Measurements from ENCODE around the gene HMG20B.

Gene HMG20B

DNA sequence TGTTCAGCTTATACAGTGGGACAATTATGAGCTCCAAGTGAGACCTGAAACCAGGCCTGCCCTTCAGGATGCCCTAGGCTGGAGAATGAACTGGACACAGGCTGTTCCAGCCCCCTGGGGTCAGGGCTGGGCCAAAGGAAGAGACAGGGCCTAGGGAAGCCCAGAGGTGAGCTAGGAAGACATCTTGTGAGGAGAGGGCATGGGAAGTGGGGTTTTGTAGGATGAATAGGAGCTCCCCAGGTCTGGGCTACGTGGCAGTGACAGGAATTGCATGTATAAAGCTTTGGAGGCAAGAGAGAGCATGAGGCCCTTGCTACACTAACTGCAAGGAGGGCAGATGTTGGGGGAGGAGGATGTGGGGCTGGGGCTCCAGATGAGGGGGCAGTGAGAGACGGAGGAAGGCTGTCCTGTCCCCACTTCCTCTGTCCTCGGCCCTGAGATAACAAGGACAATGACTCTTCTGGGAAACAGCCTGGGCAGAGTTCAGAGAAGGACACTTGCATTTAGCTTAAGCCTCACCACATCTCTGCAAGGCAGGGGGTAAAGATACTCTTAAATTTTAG lies 35.4 kb downstream of the HMG20B start:
- no peak overlapping the region for H3K27ac ChIP-seq (replicated peaks)
- peak in 1 of 2 experiments; percentile 15 for DNase-seq (ENCODE audit: low read depth in 1 of 2, low spot score in 1 of 2)
- H3K27me3 ChIP-seq (ENCODE audit: insufficient read depth, poor library complexity, severe bottlenecking), result peaks cover 11% of the 10 kb centered on the region
- TF ChIP-seq, protein P1, sequence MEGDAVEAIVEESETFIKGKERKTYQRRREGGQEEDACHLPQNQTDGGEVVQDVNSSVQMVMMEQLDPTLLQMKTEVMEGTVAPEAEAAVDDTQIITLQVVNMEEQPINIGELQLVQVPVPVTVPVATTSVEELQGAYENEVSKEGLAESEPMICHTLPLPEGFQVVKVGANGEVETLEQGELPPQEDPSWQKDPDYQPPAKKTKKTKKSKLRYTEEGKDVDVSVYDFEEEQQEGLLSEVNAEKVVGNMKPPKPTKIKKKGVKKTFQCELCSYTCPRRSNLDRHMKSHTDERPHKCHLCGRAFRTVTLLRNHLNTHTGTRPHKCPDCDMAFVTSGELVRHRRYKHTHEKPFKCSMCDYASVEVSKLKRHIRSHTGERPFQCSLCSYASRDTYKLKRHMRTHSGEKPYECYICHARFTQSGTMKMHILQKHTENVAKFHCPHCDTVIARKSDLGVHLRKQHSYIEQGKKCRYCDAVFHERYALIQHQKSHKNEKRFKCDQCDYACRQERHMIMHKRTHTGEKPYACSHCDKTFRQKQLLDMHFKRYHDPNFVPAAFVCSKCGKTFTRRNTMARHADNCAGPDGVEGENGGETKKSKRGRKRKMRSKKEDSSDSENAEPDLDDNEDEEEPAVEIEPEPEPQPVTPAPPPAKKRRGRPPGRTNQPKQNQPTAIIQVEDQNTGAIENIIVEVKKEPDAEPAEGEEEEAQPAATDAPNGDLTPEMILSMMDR (IDR thresholded peaks at IDR 0.05; ENCODE audit: insufficient read depth, low read length), result no peak
- 0 out of 2 replicates have a peak, but pooled peaks have one; percentile 1 for TF ChIP-seq SPI1 (IDR thresholded peaks at IDR 0.05; ENCODE audit: borderline replicate concordance, low read depth)
- no peak overlapping the region for H3K4me3 ChIP-seq (replicated peaks; ENCODE audit: insufficient read depth, low read length)

DNA sequence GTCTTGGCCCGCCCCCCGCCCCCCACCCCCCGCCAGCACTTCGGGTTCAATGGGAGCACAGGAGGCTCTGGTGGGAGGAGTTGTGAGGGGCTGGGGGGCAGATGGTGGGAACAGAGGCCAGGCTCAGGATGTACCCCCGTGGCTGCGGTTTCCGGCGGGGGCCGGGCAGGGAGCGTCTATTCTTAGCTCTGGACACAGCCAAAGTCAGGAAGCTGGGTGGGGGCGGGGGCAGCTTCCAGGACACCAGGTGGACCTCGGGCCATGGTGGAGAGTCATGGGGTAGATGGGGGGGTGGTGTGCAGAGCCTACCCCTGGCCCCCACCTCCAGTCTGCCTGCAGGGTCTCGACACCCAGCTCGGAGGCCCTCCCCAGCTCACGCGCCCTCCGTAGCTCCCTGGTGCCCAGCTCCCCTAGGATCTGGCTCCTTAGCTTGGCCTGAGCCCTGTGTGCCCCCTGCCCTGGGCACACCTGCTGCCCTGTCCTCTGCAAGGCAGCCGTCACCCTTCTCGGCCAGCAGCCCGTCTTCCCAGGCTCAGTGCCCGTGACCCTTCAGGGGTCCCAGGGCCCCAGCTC lies 36.1 kb downstream of the HMG20B start:
- no peak for TF ChIP-seq GABPA (IDR thresholded peaks at IDR 0.05; ENCODE audit: low read depth)
- TF ChIP-seq, protein P2, sequence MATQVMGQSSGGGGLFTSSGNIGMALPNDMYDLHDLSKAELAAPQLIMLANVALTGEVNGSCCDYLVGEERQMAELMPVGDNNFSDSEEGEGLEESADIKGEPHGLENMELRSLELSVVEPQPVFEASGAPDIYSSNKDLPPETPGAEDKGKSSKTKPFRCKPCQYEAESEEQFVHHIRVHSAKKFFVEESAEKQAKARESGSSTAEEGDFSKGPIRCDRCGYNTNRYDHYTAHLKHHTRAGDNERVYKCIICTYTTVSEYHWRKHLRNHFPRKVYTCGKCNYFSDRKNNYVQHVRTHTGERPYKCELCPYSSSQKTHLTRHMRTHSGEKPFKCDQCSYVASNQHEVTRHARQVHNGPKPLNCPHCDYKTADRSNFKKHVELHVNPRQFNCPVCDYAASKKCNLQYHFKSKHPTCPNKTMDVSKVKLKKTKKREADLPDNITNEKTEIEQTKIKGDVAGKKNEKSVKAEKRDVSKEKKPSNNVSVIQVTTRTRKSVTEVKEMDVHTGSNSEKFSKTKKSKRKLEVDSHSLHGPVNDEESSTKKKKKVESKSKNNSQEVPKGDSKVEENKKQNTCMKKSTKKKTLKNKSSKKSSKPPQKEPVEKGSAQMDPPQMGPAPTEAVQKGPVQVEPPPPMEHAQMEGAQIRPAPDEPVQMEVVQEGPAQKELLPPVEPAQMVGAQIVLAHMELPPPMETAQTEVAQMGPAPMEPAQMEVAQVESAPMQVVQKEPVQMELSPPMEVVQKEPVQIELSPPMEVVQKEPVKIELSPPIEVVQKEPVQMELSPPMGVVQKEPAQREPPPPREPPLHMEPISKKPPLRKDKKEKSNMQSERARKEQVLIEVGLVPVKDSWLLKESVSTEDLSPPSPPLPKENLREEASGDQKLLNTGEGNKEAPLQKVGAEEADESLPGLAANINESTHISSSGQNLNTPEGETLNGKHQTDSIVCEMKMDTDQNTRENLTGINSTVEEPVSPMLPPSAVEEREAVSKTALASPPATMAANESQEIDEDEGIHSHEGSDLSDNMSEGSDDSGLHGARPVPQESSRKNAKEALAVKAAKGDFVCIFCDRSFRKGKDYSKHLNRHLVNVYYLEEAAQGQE (IDR thresholded peaks at IDR 0.05; ENCODE audit: insufficient replicate concordance, low read depth), result no peak
- TF ChIP-seq, protein P1 (IDR thresholded peaks at IDR 0.05; ENCODE audit: insufficient read depth, low read length), result no peak
- no peak for TF ChIP-seq POLR2AphosphoS5 (IDR thresholded peaks at IDR 0.05; ENCODE audit: low read depth)
- H3K4me3 ChIP-seq (replicated peaks; ENCODE audit: insufficient read depth, low read length), result no peak overlapping the region
- no peak for DNase-seq (ENCODE audit: low read depth in 1 of 2, low spot score in 1 of 2)
- H3K27me3 ChIP-seq (ENCODE audit: insufficient read depth, poor library complexity, severe bottlenecking), result peaks cover 11% of the 10 kb centered on the region
- H3K27ac ChIP-seq (replicated peaks), result no peak overlapping the region

DNA sequence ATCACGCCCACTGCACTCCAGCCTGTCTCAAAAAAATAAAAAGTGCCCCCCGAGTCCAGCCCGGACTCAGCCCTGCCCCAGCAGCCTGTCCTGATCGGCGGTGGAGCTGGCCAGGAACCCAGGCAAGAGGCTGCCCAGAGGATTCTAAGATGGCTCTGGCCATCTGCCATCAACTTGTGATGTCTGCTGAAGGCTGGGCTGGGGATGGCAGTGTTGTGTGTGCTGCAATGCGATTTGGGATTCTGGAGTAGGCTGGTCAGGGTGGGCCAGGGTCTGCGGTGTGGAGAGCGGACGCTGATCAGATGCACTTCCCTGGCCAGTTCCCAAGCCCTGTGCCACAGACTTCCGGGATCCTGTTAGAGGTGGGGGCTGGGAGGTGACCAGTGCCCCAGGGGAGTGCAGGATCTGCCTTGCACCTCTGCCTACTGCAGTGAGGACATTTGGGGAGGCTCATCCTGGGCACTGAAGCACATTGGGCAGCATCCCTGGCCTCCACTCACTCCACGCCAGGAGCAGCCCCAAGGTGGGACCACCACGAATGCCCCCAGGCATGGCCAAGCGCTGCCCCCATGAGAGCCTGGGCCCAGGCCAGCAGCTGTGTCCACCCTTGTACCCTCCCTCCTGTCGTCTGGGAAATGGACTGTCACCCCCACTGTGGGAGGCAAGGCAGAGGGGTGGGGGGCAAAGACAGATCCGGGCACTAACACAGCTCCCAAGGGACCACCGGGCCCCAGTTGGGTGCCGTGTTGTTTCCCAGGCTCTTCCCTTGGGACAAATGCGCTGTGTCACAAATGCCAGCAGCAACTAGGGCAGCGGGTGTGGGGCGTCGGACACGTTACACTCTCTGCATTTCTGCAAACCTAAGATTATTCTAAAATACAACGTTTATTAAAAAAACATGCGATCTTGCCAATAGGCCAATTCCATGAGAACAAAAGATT lies 37.3 kb downstream of the HMG20B start:
- Histone ChIP-seq H3K27me3 (ENCODE audit: insufficient read depth, poor library complexity, severe bottlenecking) (peaks cover 11% of the 10 kb centered on the region), H3K4me3 (replicated peaks; ENCODE audit: insufficient read depth, low read length) (no peak overlapping the region), H3K27ac (replicated peaks) (no peak overlapping the region)
- TF ChIP-seq, protein P2 (IDR thresholded peaks at IDR 0.05; ENCODE audit: insufficient replicate concordance, low read depth), result no peak
- TF ChIP-seq POLR2AphosphoS5 (IDR thresholded peaks at IDR 0.05; ENCODE audit: low read depth) (no peak), GABPA (IDR thresholded peaks at IDR 0.05; ENCODE audit: low read depth) (no peak), SPI1 (IDR thresholded peaks at IDR 0.05; ENCODE audit: borderline replicate concordance, low read depth) (no peak)
- TF ChIP-seq, protein P1 (IDR thresholded peaks at IDR 0.05; ENCODE audit: insufficient read depth, low read length), result no peak
- no peak for DNase-seq (ENCODE audit: low read depth in 1 of 2, low spot score in 1 of 2)

Measured in HL-60 (cell line).